ENCODE results near the gene CFAP46.
"Not testable (repeated sequence)": the region's sequence is repeated elsewhere in the genome, so short reads cannot be mapped to it uniquely, and the experiment has no call there.

- not testable (repeated sequence) for TF ChIP-seq CTCF, POLR2A (IDR thresholded peaks at IDR 0.05)
Measured at GRCh38 chr10:132930701-132931100, 11.7 kb downstream of the CFAP46 start.

Measured in ovary (tissue), 3 donors.